ENCODE results near the gene ZNF609.

ZNF609 gene

GRCh38 chr15:64698823-64699222, 238.4 kb downstream of the ZNF609 start:
- no peak for DNase-seq

- no peak for DNase-seq
Measured at GRCh38 chr15:64699751-64700388, 239.5 kb downstream of the ZNF609 start.

GRCh38 chr15:64701051-64701450, 240.7 kb downstream of the ZNF609 start:
- DNase-seq = no peak

- DNase-seq = no peak
Measured at GRCh38 chr15:64701482-64702184, 241.3 kb downstream of the ZNF609 start.

GRCh38 chr15:64702816-64703631, 242.6 kb downstream of the ZNF609 start:
- DNase-seq = peak; percentile 37

GRCh38 chr15:64703632-64703959, 243.2 kb downstream of the ZNF609 start:
- no peak for DNase-seq

- DNase-seq = no peak
Measured at GRCh38 chr15:64705006-64705405, 244.6 kb downstream of the ZNF609 start.

GRCh38 chr15:64706011-64706911, 245.9 kb downstream of the ZNF609 start:
- no peak for DNase-seq

- no peak for DNase-seq
Measured at GRCh38 chr15:64710676-64711428, 250.5 kb downstream of the ZNF609 start.

GRCh38 chr15:64712353-64712752, 252.0 kb downstream of the ZNF609 start:
- no peak for DNase-seq

GRCh38 chr15:64713592-64713991, 253.2 kb downstream of the ZNF609 start:
- no peak for DNase-seq

- DNase-seq = no peak
Measured at GRCh38 chr15:64716452-64716851, 256.1 kb downstream of the ZNF609 start.

GRCh38 chr15:64717130-64717529, 256.8 kb downstream of the ZNF609 start:
- no peak for DNase-seq

- no peak for DNase-seq
Measured at GRCh38 chr15:64717735-64718495, 257.5 kb downstream of the ZNF609 start.

- DNase-seq = no peak
Measured at GRCh38 chr15:64720188-64720587, 259.8 kb downstream of the ZNF609 start.

GRCh38 chr15:64730151-64730550, 269.8 kb downstream of the ZNF609 start:
- DNase-seq = no peak

GRCh38 chr15:64731012-64731804, 270.8 kb downstream of the ZNF609 start:
- DNase-seq = peak; percentile 13

- DNase-seq = no peak
Measured at GRCh38 chr15:64731805-64732151, 271.4 kb downstream of the ZNF609 start.

- DNase-seq = no peak
Measured at GRCh38 chr15:64732156-64732860, 271.9 kb downstream of the ZNF609 start.
